HEK293 (cell line): ENCODE data around the gene NCAPD3.

Source experiments
- MYNN ChIP-seq: fragments of 450-650 bp; formaldehyde crosslinking; IDR thresholded peaks from 2 replicates; pipeline ENCODE4 v1.5.1; 2016; ENCODE audit warnings: missing biosample characterization, missing genetic modification characterization, borderline replicate concordance
- OVOL3 ChIP-seq: fragments of 450-650 bp; formaldehyde crosslinking; IDR thresholded peaks from 2 replicates; pipeline ENCODE4 v1.5.1; 2016; ENCODE audit warnings: missing biosample characterization, missing genetic modification characterization
- SCRT2 ChIP-seq: fragments of 450-650 bp; formaldehyde crosslinking; IDR thresholded peaks from 2 replicates; pipeline ENCODE4 v1.5.1; 2016; ENCODE audit warnings: missing biosample characterization, missing genetic modification characterization
- SETDB1 ChIP-seq: IDR thresholded peaks from one replicate; pipeline ENCODE4 v1.6.1; 2017; ENCODE audit warnings: mild to moderate bottlenecking, low read length, moderate library complexity, mixed read lengths; ENCODE audit not compliant: insufficient read length
- TCF7L2 ChIP-seq: IDR thresholded peaks from 2 replicates; pipeline ENCODE4 v1.6.1; 2011; ENCODE audit warnings: low read depth, mild to moderate bottlenecking, inconsistent platforms, low read length, moderate library complexity, borderline replicate concordance
- ZBTB6 ChIP-seq: fragments of 450-650 bp; formaldehyde crosslinking; IDR thresholded peaks from 2 replicates; pipeline ENCODE4 v1.5.1; 2017; ENCODE audit warnings: missing biosample characterization, missing genetic modification characterization
- ZNF148 ChIP-seq: fragments of 450-650 bp; formaldehyde crosslinking; IDR thresholded peaks from 2 replicates; pipeline ENCODE4 v1.5.0; 2017; ENCODE audit warnings: missing biosample characterization, missing genetic modification characterization, borderline replicate concordance
- ZNF16 ChIP-seq: fragments of 450-650 bp; formaldehyde crosslinking; IDR thresholded peaks from 2 replicates; pipeline ENCODE4 v1.5.1; 2016; ENCODE audit warnings: low read depth, missing biosample characterization, missing genetic modification characterization
- ZNF324 ChIP-seq: fragments of 450-650 bp; formaldehyde crosslinking; IDR thresholded peaks from 2 replicates; pipeline ENCODE4 v1.5.1; 2016; ENCODE audit warnings: missing biosample characterization, missing genetic modification characterization
- ZNF341 ChIP-seq: fragments of 450-650 bp; formaldehyde crosslinking; IDR thresholded peaks from 2 replicates; pipeline ENCODE4; 2016; ENCODE audit warnings: low read depth, missing biosample characterization, missing genetic modification characterization
- ZNF354C ChIP-seq: fragments of 450-650 bp; formaldehyde crosslinking; IDR thresholded peaks from 2 replicates; pipeline ENCODE4 v1.5.1; 2016; ENCODE audit warnings: missing biosample characterization, missing genetic modification characterization, low read depth, borderline replicate concordance
- ZNF366 ChIP-seq: fragments of 450-650 bp; formaldehyde crosslinking; conservative IDR thresholded peaks from 2 replicates; pipeline ENCODE4 v1.5.1; 2016; ENCODE audit warnings: missing biosample characterization, missing genetic modification characterization
- ZNF391 ChIP-seq: fragments of 450-650 bp; formaldehyde crosslinking; IDR thresholded peaks from 2 replicates; pipeline ENCODE4 v1.5.1; 2016; ENCODE audit warnings: low read depth, missing biosample characterization, missing genetic modification characterization, borderline replicate concordance
- ZNF416 ChIP-seq: fragments of 450-650 bp; formaldehyde crosslinking; IDR thresholded peaks from 2 replicates; pipeline ENCODE4 v1.5.1; 2016; ENCODE audit warnings: missing biosample characterization, missing genetic modification characterization
- ZNF521 ChIP-seq: fragments of 450-650 bp; formaldehyde crosslinking; IDR thresholded peaks from 2 replicates; pipeline ENCODE4 v1.5.1; 2017; ENCODE audit warnings: missing biosample characterization, mild to moderate bottlenecking, missing genetic modification characterization
- ZNF548 ChIP-seq: fragments of 450-650 bp; formaldehyde crosslinking; IDR thresholded peaks from 2 replicates; pipeline ENCODE4 v1.5.1; 2016; ENCODE audit warnings: missing biosample characterization, missing genetic modification characterization
- ZNF585B ChIP-seq: fragments of 450-650 bp; formaldehyde crosslinking; IDR thresholded peaks from 2 replicates; pipeline ENCODE4 v1.5.1; 2016; ENCODE audit warnings: missing biosample characterization, missing genetic modification characterization
- ZNF596 ChIP-seq: fragments of 450-650 bp; IDR thresholded peaks from 2 replicates; pipeline ENCODE4 v1.5.0; 2018; ENCODE audit warnings: missing biosample characterization, mild to moderate bottlenecking, missing genetic modification characterization, moderate library complexity
- ZNF621 ChIP-seq: fragments of 450-650 bp; formaldehyde crosslinking; IDR thresholded peaks from 2 replicates; pipeline ENCODE4 v1.5.1; 2017; ENCODE audit warnings: missing biosample characterization, missing genetic modification characterization
- ZNF624 ChIP-seq: fragments of 450-650 bp; formaldehyde crosslinking; IDR thresholded peaks from 2 replicates; pipeline ENCODE4 v1.5.1; 2017; ENCODE audit warnings: missing biosample characterization, missing genetic modification characterization
- ZNF626 ChIP-seq: fragments of 450-650 bp; sonication (Bioruptor Pico); formaldehyde crosslinking; IDR thresholded peaks from 2 replicates; pipeline ENCODE4 v1.5.1; 2018; ENCODE audit warnings: missing biosample characterization, missing genetic modification characterization, inconsistent platforms
- ZNF654 ChIP-seq: fragments of 450-650 bp; formaldehyde crosslinking; IDR thresholded peaks from 2 replicates; pipeline ENCODE4 v1.5.1; 2016; ENCODE audit warnings: low read depth, missing biosample characterization, missing genetic modification characterization
- ZNF747 ChIP-seq: fragments of 450-650 bp; formaldehyde crosslinking; IDR thresholded peaks from 2 replicates; pipeline ENCODE4 v1.5.1; 2016; ENCODE audit warnings: missing biosample characterization, missing genetic modification characterization
- ZSCAN18 ChIP-seq: fragments of 450-650 bp; formaldehyde crosslinking; IDR thresholded peaks from 2 replicates; pipeline ENCODE4 v1.5.1; 2016; ENCODE audit warnings: missing biosample characterization, missing genetic modification characterization
- ZSCAN23 ChIP-seq: fragments of 450-650 bp; formaldehyde crosslinking; IDR thresholded peaks from 2 replicates; pipeline ENCODE4 v1.5.1; 2016; ENCODE audit warnings: missing biosample characterization, missing genetic modification characterization
- TF ChIP-seq, protein P1 (sequence below): fragments of 450-650 bp; formaldehyde crosslinking; IDR thresholded peaks from 2 replicates; pipeline ENCODE4 v1.5.1; 2016; ENCODE audit warnings: missing biosample characterization, missing genetic modification characterization
- TF ChIP-seq, protein P2 (sequence below): fragments of 450-650 bp; formaldehyde crosslinking; IDR thresholded peaks from 2 replicates; pipeline ENCODE4 v1.5.1; 2017; ENCODE audit warnings: missing biosample characterization, missing genetic modification characterization
- TF ChIP-seq, protein P3 (sequence below): fragments of 450-650 bp; formaldehyde crosslinking; IDR thresholded peaks from 2 replicates; pipeline ENCODE4 v1.5.1; 2016; ENCODE audit warnings: missing biosample characterization, missing genetic modification characterization

Gene NCAPD3

GRCh38 chr11:134253188-134253993 lies 29.6 kb upstream of the NCAPD3 start, which contains the start of the genes ACAD8 and THYN1 (continued):
- TF ChIP-seq ZNF148 (tag by site-specific recombination) (no peak), ZNF624 (tag by site-specific recombination) (no peak), MYNN (no peak), ZNF626 (tag by site-specific recombination) (no peak), ZNF596 (tag by site-specific recombination) (no peak), ZNF747 (tag by site-specific recombination) (no peak), SETDB1 (no peak), ZNF366 (tag by site-specific recombination) (peak; percentile 61), ZNF16 (tag by site-specific recombination) (no peak), OVOL3 (tag by site-specific recombination) (no peak), ZSCAN23 (tag by site-specific recombination) (no peak), ZNF324 (no peak), ZNF548 (tag by site-specific recombination) (no peak), ZNF654 (tag by site-specific recombination) (no peak), ZNF621 (no peak), ZNF416 (tag by site-specific recombination) (no peak), ZNF391 (tag by site-specific recombination) (no peak; the same call in 1 of the 2 replicates), TCF7L2 (no peak), ZNF521 (tag by site-specific recombination) (no peak), ZSCAN18 (tag by site-specific recombination) (no peak), ZNF585B (tag by site-specific recombination) (no peak), ZNF354C (tag by site-specific recombination) (no peak), SCRT2 (tag by site-specific recombination) (no peak), ZNF341 (tag by site-specific recombination) (0 out of 2 replicates have a peak, but pooled peaks have one; percentile 24), ZBTB6 (tag by site-specific recombination) (no peak)
- TF ChIP-seq, protein P1, sequence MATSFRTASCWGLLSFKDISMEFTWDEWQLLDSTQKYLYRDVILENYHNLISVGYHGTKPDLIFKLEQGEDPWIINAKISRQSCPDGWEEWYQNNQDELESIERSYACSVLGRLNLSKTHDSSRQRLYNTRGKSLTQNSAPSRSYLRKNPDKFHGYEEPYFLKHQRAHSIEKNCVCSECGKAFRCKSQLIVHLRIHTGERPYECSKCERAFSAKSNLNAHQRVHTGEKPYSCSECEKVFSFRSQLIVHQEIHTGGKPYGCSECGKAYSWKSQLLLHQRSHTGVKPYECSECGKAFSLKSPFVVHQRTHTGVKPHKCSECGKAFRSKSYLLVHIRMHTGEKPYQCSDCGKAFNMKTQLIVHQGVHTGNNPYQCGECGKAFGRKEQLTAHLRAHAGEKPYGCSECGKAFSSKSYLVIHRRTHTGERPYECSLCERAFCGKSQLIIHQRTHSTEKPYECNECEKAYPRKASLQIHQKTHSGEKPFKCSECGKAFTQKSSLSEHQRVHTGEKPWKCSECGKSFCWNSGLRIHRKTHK, result no peak
- TF ChIP-seq, protein P2, sequence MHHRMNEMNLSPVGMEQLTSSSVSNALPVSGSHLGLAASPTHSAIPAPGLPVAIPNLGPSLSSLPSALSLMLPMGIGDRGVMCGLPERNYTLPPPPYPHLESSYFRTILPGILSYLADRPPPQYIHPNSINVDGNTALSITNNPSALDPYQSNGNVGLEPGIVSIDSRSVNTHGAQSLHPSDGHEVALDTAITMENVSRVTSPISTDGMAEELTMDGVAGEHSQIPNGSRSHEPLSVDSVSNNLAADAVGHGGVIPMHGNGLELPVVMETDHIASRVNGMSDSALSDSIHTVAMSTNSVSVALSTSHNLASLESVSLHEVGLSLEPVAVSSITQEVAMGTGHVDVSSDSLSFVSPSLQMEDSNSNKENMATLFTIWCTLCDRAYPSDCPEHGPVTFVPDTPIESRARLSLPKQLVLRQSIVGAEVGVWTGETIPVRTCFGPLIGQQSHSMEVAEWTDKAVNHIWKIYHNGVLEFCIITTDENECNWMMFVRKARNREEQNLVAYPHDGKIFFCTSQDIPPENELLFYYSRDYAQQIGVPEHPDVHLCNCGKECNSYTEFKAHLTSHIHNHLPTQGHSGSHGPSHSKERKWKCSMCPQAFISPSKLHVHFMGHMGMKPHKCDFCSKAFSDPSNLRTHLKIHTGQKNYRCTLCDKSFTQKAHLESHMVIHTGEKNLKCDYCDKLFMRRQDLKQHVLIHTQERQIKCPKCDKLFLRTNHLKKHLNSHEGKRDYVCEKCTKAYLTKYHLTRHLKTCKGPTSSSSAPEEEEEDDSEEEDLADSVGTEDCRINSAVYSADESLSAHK, result no peak
- TF ChIP-seq, protein P3, sequence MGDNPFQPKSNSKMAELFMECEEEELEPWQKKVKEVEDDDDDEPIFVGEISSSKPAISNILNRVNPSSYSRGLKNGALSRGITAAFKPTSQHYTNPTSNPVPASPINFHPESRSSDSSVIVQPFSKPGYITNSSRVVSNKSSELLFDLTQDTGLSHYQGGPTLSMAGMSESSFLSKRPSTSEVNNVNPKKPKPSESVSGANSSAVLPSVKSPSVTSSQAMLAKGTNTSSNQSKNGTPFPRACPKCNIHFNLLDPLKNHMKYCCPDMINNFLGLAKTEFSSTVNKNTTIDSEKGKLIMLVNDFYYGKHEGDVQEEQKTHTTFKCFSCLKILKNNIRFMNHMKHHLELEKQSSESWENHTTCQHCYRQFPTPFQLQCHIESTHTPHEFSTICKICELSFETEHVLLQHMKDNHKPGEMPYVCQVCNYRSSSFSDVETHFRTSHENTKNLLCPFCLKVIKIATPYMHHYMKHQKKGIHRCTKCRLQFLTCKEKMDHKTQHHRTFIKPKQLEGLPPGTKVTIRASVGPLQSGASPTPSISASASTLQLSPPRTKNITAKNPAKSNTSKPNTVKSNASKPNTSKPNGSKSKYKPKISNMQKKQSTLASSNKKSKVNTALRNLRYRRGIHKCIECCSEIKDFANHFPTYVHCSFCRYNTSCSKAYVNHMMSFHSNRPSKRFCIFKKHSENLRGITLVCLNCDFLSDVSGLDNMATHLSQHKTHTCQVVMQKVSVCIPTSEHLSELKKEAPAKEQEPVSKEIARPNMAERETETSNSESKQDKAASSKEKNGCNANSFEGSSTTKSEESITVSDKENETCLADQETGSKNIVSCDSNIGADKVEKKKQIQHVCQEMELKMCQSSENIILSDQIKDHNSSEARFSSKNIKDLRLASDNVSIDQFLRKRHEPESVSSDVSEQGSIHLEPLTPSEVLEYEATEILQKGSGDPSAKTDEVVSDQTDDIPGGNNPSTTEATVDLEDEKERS, result no peak
